Endothelial cell of umbilical vein (primary cell): ENCODE data around the gene SQSTM1. TPM values are rescaled to one million over a fixed set of nuclear protein-coding genes. Genes with fewer than 3 reads are reported as not detected.

ENCODE experiments used
- BruUV-seq: library from RNA; stranded (reverse); fragments of 400-500 nt; replicated peaks from 2 replicates; lab custom pipeline; 2021; lab: Mats Ljungman, UMichigan
- CTCF ChIA-PET: fragments of 300-600, 350-600 bp; sonication (Branson Sonifier 250); formaldehyde crosslinking; loops from one replicate; lab custom pipeline; 2021; ENCODE audit warnings: antibody characterized with exemption, inconsistent platforms; lab: Charles Lee
- POLR2A ChIA-PET: fragments of 300-600, 350-600 bp; sonication (Branson Sonifier 250); formaldehyde crosslinking; loops from one replicate; lab custom pipeline; 2021; ENCODE audit warnings: antibody characterized with exemption, inconsistent platforms; lab: Charles Lee
- DNase-seq: peaks from one replicate; pipeline ENCODE4 v3.0.0-alpha.2; 2011; ENCODE audit warnings: low read depth, low spot score
- FAIRE-seq: peaks from 2 replicates; lab custom pipeline; 2011; peaks lifted over from hg19 to GRCh38; lab: Jason Lieb, UNC
- H2AFZ ChIP-seq: 2 replicates; pipeline ENCODE4 v1.6.0; 2012; ENCODE audit warnings: low read depth, low read length, control low read depth, inconsistent platforms
- H3K27ac ChIP-seq: 2 replicates; pipeline ENCODE4 v1.5.1; 2011; ENCODE audit warnings: low read depth, mild to moderate bottlenecking, control low read depth, low read length, moderate library complexity; ENCODE audit not compliant: insufficient read depth
- H3K27me3 ChIP-seq, 2 experiments: 2 replicates each; pipeline versions ENCODE4 v1.6.0 to v1.6.1; 2011; ENCODE audit warnings: low read length in 2 of 2, mixed read lengths in 1 of 2; ENCODE audit not compliant: control insufficient read depth in 2 of 2, insufficient read depth in 2 of 2
- H3K36me3 ChIP-seq, 2 experiments: 2 replicates in 1 of 2; 3 replicates in 1 of 2; pipeline ENCODE4 v1.5.1; 2011; ENCODE audit warnings: low read length in 2 of 2, mild to moderate bottlenecking in 1 of 2, moderate library complexity in 1 of 2; ENCODE audit not compliant: control insufficient read depth in 2 of 2, insufficient read depth in 2 of 2; ENCODE audit errors: extremely low read depth in 1 of 2
- H3K4me1 ChIP-seq: 3 replicates; pipeline ENCODE4 v1.5.1; 2011; ENCODE audit warnings: mild to moderate bottlenecking, low read length; ENCODE audit not compliant: control insufficient read depth, insufficient read depth; ENCODE audit errors: extremely low read depth
- H3K4me2 ChIP-seq: 2 replicates; pipeline ENCODE4 v1.6.1; 2011; ENCODE audit warnings: low read length, control low read depth, mixed read lengths; ENCODE audit not compliant: insufficient read depth
- H3K4me3 ChIP-seq, 3 experiments: fragments of 200-600 bp in 1 of 3; sonication (generic), shearing (Covaris generic) in 1 of 3; replicated peaks in 1 of 3; 2 replicates each; pipeline ENCODE4 v1.5.1; 2011 to 2016; ENCODE audit warnings: control low read depth in 3 of 3, low read length in 3 of 3, mild to moderate bottlenecking in 2 of 3, inconsistent platforms in 1 of 3, low read depth in 1 of 3, moderate library complexity in 1 of 3; ENCODE audit not compliant: insufficient read depth in 1 of 3
- H3K79me2 ChIP-seq: 2 replicates; pipeline ENCODE4 v1.6.0; 2012; ENCODE audit warnings: low read length, inconsistent platforms; ENCODE audit not compliant: control insufficient read depth, insufficient read depth
- H3K9ac ChIP-seq: replicated peaks from 2 replicates; pipeline ENCODE3; 2011; ENCODE audit warnings: low read length, control low read depth; ENCODE audit not compliant: insufficient read depth; ENCODE audit errors: extremely low read depth
- H3K9me1 ChIP-seq: replicated peaks from 3 replicates; pipeline ENCODE4 v1.6.0; 2011; ENCODE audit warnings: mild to moderate bottlenecking, low read length; ENCODE audit not compliant: control insufficient read depth, insufficient read depth; ENCODE audit errors: extremely low read depth
- H3K9me3 ChIP-seq: replicated peaks from 2 replicates; pipeline ENCODE4 v1.5.1; 2012; ENCODE audit warnings: low read length, inconsistent platforms; ENCODE audit not compliant: control insufficient read depth, insufficient read depth
- H4K20me1 ChIP-seq: replicated peaks from 2 replicates; pipeline ENCODE3; 2011; ENCODE audit warnings: mild to moderate bottlenecking, low read length; ENCODE audit not compliant: control insufficient read depth, insufficient read depth; ENCODE audit errors: extremely low read depth
- EZH2 ChIP-seq: IDR thresholded peaks from 2 replicates; pipeline ENCODE4 v1.6.1; 2012; ENCODE audit warnings: borderline replicate concordance, low read depth, mild to moderate bottlenecking, moderate library complexity, low read length, inconsistent platforms; ENCODE audit not compliant: severe bottlenecking
- FOS ChIP-seq: IDR thresholded peaks from 2 replicates; pipeline ENCODE4 v1.6.1; 2011; ENCODE audit warnings: mild to moderate bottlenecking, low read length, moderate library complexity, borderline replicate concordance; ENCODE audit not compliant: insufficient read depth
- GATA2 ChIP-seq: IDR thresholded peaks from 2 replicates; pipeline ENCODE4 v1.7.0; 2011; ENCODE audit warnings: low read depth, mild to moderate bottlenecking, moderate library complexity, mixed read lengths, low read length; ENCODE audit not compliant: insufficient read length, insufficient read depth
- JUN ChIP-seq: IDR thresholded peaks from 2 replicates; pipeline ENCODE4 v1.6.1; 2011; ENCODE audit warnings: borderline replicate concordance, low read depth; ENCODE audit not compliant: insufficient read length, insufficient read depth
- MYC ChIP-seq: IDR thresholded peaks from one replicate; pipeline ENCODE4 v1.6.1; 2011; ENCODE audit warnings: mild to moderate bottlenecking, low read depth, low read length
- POLR2A ChIP-seq: IDR thresholded peaks from 2 replicates; pipeline ENCODE4 v1.6.1; 2012; ENCODE audit warnings: low read depth, mild to moderate bottlenecking, control low read depth, low read length
- POLR2AphosphoS5 ChIP-seq: IDR thresholded peaks from 2 replicates; pipeline ENCODE4 v1.6.1; 2012; ENCODE audit warnings: low read depth, mild to moderate bottlenecking, control low read depth, low read length, moderate library complexity; ENCODE audit not compliant: insufficient read depth
- dilution Hi-C: fragments of 300-500 bp; cut with MboI; formaldehyde crosslinking; loops from one replicate; pipeline ENCODE4 v1.15.0; 2019; ENCODE audit warnings: low sequenced_read_pairs; ENCODE audit not compliant: extremely low pct_ligation_motif_present
- intact Hi-C: fragments of 100-400 bp; cut with micrococcal nuclease; formaldehyde crosslinking; loops from one replicate; pipeline ENCODE4 v1.10.0; 2022
- polyA plus RNA-seq, 4 experiments: library from polyadenylated mRNA; depleted of rRNA in 3 of 4; stranded (reverse) in 3 of 4; unstranded in 1 of 4; fragments of >200 nt; gene quantifications; 2 replicates each; pipeline versions ENCODE4 v1.2.1 to v1.2.3, GENCODE V29; 2011 to 2012; ENCODE audit warnings: missing spikeins in 1 of 4
- total RNA-seq: library from RNA; stranded (reverse); gene quantifications from 2 replicates; pipeline ENCODE4 v1.2.3, GENCODE V29; 2021
- TF ChIP-seq, protein P1 (sequence below), 2 donors: IDR thresholded peaks; 1 replicate in 1 of 2; 2 replicates in 1 of 2; pipeline ENCODE4 v1.5.1; 2011; ENCODE audit warnings: low read length in 2 of 2, mild to moderate bottlenecking in 2 of 2, moderate library complexity in 2 of 2, control low read depth in 1 of 2, inconsistent platforms in 1 of 2, low read depth in 1 of 2; ENCODE audit not compliant: insufficient read depth in 1 of 2; ENCODE audit errors: extremely low read depth in 1 of 2
- TF ChIP-seq, protein P2 (sequence below): IDR thresholded peaks from 2 replicates; pipeline ENCODE4 v1.6.1; 2011; ENCODE audit not compliant: insufficient read depth, insufficient read length

SQSTM1 gene
- total and polyA plus RNA-seq, 2 donors (not counting 3 experiments of a cell fraction or from before 2014, with no cell fraction given), result 302 to 346 TPM

GRCh38 chr5:179786861-179787260, 33.8 kb upstream of the SQSTM1 start:
- no peak overlapping the region for H3K27ac ChIP-seq
- intact Hi-C loops, result no loop called here
- no peaks in the 10 kb centered on the region for H3K27me3 ChIP-seq
- no peaks in the 10 kb centered on the region for H3K4me1 ChIP-seq
- H3K36me3 ChIP-seq, result no peaks in the 10 kb centered on the region
- H4K20me1 ChIP-seq, result no peaks in the 10 kb centered on the region
- no peak for DNase-seq
- H3K4me2 ChIP-seq, result no peak overlapping the region
- H3K9me3 ChIP-seq, result no peaks in the 10 kb centered on the region
- TF ChIP-seq GATA2, result no peak
- no peak for TF ChIP-seq JUN
- no peak for TF ChIP-seq EZH2
- no peak for TF ChIP-seq FOS
- no peak for TF ChIP-seq MYC
- TF ChIP-seq, protein P1, sequence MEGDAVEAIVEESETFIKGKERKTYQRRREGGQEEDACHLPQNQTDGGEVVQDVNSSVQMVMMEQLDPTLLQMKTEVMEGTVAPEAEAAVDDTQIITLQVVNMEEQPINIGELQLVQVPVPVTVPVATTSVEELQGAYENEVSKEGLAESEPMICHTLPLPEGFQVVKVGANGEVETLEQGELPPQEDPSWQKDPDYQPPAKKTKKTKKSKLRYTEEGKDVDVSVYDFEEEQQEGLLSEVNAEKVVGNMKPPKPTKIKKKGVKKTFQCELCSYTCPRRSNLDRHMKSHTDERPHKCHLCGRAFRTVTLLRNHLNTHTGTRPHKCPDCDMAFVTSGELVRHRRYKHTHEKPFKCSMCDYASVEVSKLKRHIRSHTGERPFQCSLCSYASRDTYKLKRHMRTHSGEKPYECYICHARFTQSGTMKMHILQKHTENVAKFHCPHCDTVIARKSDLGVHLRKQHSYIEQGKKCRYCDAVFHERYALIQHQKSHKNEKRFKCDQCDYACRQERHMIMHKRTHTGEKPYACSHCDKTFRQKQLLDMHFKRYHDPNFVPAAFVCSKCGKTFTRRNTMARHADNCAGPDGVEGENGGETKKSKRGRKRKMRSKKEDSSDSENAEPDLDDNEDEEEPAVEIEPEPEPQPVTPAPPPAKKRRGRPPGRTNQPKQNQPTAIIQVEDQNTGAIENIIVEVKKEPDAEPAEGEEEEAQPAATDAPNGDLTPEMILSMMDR (IDR thresholded peaks at IDR 0.05; ENCODE audit: extremely low read depth in 1 of 2, insufficient read depth in 1 of 2, low read depth in 1 of 2, low read length in 2 of 2), result no peak
- TF ChIP-seq, protein P2, sequence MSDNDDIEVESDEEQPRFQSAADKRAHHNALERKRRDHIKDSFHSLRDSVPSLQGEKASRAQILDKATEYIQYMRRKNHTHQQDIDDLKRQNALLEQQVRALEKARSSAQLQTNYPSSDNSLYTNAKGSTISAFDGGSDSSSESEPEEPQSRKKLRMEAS, result no peak
- TF ChIP-seq POLR2AphosphoS5, result no peak
- TF ChIP-seq POLR2A, result no peak
- no peaks in the 10 kb centered on the region for H3K9me1 ChIP-seq
- no TSS peak for BruUV-seq
- no peak for FAIRE-seq
- dilution Hi-C loops, result no loop called here
- no peaks in the 10 kb centered on the region for H3K79me2 ChIP-seq
- H3K4me3 ChIP-seq, result no peak overlapping the region
- CTCF ChIA-PET, result no interaction called here
- POLR2A ChIA-PET, result no interaction called here
- H2AFZ ChIP-seq, result no peak overlapping the region
- H3K9ac ChIP-seq, result no peak overlapping the region
